ENCODE data around the gene KAZN. TPM values are rescaled to one million over a fixed set of nuclear protein-coding genes. Genes with fewer than 3 reads are reported as not detected.

KAZN gene
- total RNA-seq, 1 experiment from 2014 or later, result 6.5 TPM

- in situ Hi-C loops (cut with HindIII; ENCODE audit: low pct_unique_long_range_greater_than_20kb, low sequenced_read_pairs), result no loop called here
- DNase-seq (ENCODE audit: low read depth, low spot score), result no peak
Measured at GRCh38 chr1:15000030-15000429, 401.5 kb downstream of the KAZN start.

GRCh38 chr1:15000671-15001070, 402.2 kb downstream of the KAZN start:
- in situ Hi-C loops (cut with HindIII; ENCODE audit: low pct_unique_long_range_greater_than_20kb, low sequenced_read_pairs), result no loop called here
- no peak for DNase-seq (ENCODE audit: low read depth, low spot score)

GRCh38 chr1:15001317-15001915, 402.9 kb downstream of the KAZN start:
- DNase-seq (ENCODE audit: low read depth, low spot score), result no peak
- in situ Hi-C loops (cut with HindIII; ENCODE audit: low pct_unique_long_range_greater_than_20kb, low sequenced_read_pairs), result no loop called here

GRCh38 chr1:15002325-15002724, 403.8 kb downstream of the KAZN start:
- in situ Hi-C loops (cut with HindIII; ENCODE audit: low pct_unique_long_range_greater_than_20kb, low sequenced_read_pairs), result no loop called here
- DNase-seq (ENCODE audit: low read depth, low spot score), result no peak

- no peak for DNase-seq (ENCODE audit: low read depth, low spot score)
- in situ Hi-C loops (cut with HindIII; ENCODE audit: low pct_unique_long_range_greater_than_20kb, low sequenced_read_pairs), result no loop called here
Measured at GRCh38 chr1:15004396-15004795, 405.9 kb downstream of the KAZN start.

- DNase-seq (ENCODE audit: low read depth, low spot score), result no peak
- in situ Hi-C loops (cut with HindIII; ENCODE audit: low pct_unique_long_range_greater_than_20kb, low sequenced_read_pairs), result no loop called here
Measured at GRCh38 chr1:15005116-15005515, 406.6 kb downstream of the KAZN start.

- no peak for DNase-seq (ENCODE audit: low read depth, low spot score)
- in situ Hi-C loops (cut with HindIII; ENCODE audit: low pct_unique_long_range_greater_than_20kb, low sequenced_read_pairs), result no loop called here
Measured at GRCh38 chr1:15007368-15007767, 408.9 kb downstream of the KAZN start.

- DNase-seq (ENCODE audit: low read depth, low spot score), result no peak
Measured at GRCh38 chr1:15007842-15008241, 409.4 kb downstream of the KAZN start.

GRCh38 chr1:15008783-15009729, 410.6 kb downstream of the KAZN start:
- in situ Hi-C loops (cut with HindIII; ENCODE audit: low pct_unique_long_range_greater_than_20kb, low sequenced_read_pairs), result no loop called here
- DNase-seq (ENCODE audit: low read depth, low spot score), result no peak

More at GRCh38 chr1:15007842-15008241, 409.4 kb downstream of the KAZN start:
- in situ Hi-C loops (cut with HindIII; ENCODE audit: low pct_unique_long_range_greater_than_20kb, low sequenced_read_pairs), result no loop called here

- no peak for DNase-seq (ENCODE audit: low read depth, low spot score)
- in situ Hi-C loops (cut with HindIII; ENCODE audit: low pct_unique_long_range_greater_than_20kb, low sequenced_read_pairs), result no loop called here
Measured at GRCh38 chr1:15011160-15011559, 412.7 kb downstream of the KAZN start.

GRCh38 chr1:15011661-15012060, 413.2 kb downstream of the KAZN start:
- in situ Hi-C loops (cut with HindIII; ENCODE audit: low pct_unique_long_range_greater_than_20kb, low sequenced_read_pairs), result no loop called here
- DNase-seq (ENCODE audit: low read depth, low spot score), result no peak

- DNase-seq (ENCODE audit: low read depth, low spot score), result no peak
- in situ Hi-C loops (cut with HindIII; ENCODE audit: low pct_unique_long_range_greater_than_20kb, low sequenced_read_pairs), result no loop called here
Measured at GRCh38 chr1:15012822-15013221, 414.3 kb downstream of the KAZN start.

GRCh38 chr1:15013767-15014166, 415.3 kb downstream of the KAZN start:
- in situ Hi-C loops (cut with HindIII; ENCODE audit: low pct_unique_long_range_greater_than_20kb, low sequenced_read_pairs), result no loop called here
- DNase-seq (ENCODE audit: low read depth, low spot score), result no peak

GRCh38 chr1:15014516-15014915, 416.0 kb downstream of the KAZN start:
- DNase-seq (ENCODE audit: low read depth, low spot score), result no peak
- in situ Hi-C loops (cut with HindIII; ENCODE audit: low pct_unique_long_range_greater_than_20kb, low sequenced_read_pairs), result no loop called here

- in situ Hi-C loops (cut with HindIII; ENCODE audit: low pct_unique_long_range_greater_than_20kb, low sequenced_read_pairs), result no loop called here
- DNase-seq (ENCODE audit: low read depth, low spot score), result no peak
Measured at GRCh38 chr1:15016001-15016400, 417.5 kb downstream of the KAZN start.

GRCh38 chr1:15016526-15016925, 418.0 kb downstream of the KAZN start:
- no peak for DNase-seq (ENCODE audit: low read depth, low spot score)
- in situ Hi-C loops (cut with HindIII; ENCODE audit: low pct_unique_long_range_greater_than_20kb, low sequenced_read_pairs), result no loop called here

GRCh38 chr1:15017120-15017519, 418.6 kb downstream of the KAZN start:
- DNase-seq (ENCODE audit: low read depth, low spot score), result no peak
- in situ Hi-C loops (cut with HindIII; ENCODE audit: low pct_unique_long_range_greater_than_20kb, low sequenced_read_pairs), result no loop called here

- DNase-seq (ENCODE audit: low read depth, low spot score), result no peak
- in situ Hi-C loops (cut with HindIII; ENCODE audit: low pct_unique_long_range_greater_than_20kb, low sequenced_read_pairs), result no loop called here
Measured at GRCh38 chr1:15018767-15019166, 420.3 kb downstream of the KAZN start.
